ENCODE data around the gene KLHL30. TPM values are rescaled to one million over a fixed set of nuclear protein-coding genes. Genes with fewer than 3 reads are reported as not detected.

The KLHL30 gene
- total RNA-seq, 1 donor from 2014 or later, result 0.26 TPM

DNA sequence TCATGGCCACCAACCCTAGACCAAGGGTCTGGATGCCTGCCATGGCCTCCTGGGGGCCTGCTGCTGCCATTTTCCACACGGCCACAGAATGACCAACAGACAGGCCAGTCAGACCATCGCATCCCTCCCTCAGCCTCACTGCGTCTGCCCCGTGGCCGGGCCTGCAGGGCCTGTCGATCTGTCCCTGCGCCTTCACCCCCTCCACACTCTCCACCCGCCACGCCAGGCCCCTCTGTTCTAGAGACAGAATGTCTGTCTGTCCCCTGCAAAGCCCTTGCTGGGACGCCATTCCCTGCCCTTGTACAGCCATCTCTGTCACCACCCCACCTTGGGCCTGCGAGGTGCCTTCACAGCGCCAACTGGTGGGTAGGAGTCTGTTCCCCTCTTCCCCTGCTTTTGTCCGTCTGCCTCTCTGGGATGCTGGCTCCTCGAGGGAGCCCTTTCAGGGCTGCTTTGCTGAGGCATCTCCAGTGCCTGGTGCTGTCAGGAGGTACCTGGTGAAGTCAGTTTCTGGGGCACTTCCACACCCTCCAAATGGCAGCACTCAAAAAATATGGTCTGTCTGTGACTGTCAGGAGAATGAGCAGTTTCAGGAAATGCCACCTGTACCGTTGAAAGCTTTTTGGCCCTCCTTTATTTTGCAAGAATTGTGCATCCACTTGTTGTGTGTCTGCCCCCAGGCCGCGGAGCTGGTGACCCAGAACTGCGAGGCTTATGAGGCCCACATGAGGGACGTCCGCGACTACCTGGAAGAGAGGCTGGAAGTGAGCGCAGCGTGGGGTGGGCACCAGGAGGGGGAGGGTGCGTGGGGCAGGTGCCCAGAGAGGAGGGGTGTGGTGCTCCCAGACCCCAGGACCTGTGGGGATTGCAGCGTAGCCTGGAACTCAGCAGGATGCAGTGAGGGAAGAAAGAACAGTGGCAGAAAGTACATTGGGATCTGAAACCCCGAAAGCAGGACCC lies 45.0 kb upstream of the KLHL30 start:
- DNase-seq (ENCODE audit: low read depth) (no peak), FAIRE-seq (no peak)
- Histone ChIP-seq H3K4me3 (ENCODE audit: low read depth, low read length) (no peak overlapping the region), H3K36me3 (ENCODE audit: control insufficient read depth, insufficient read depth, low read length) (no peaks in the 10 kb centered on the region), H3K27me3 (ENCODE audit: control insufficient read depth, insufficient read depth, low read length) (no peaks in the 10 kb centered on the region)
- TF ChIP-seq, protein P1, sequence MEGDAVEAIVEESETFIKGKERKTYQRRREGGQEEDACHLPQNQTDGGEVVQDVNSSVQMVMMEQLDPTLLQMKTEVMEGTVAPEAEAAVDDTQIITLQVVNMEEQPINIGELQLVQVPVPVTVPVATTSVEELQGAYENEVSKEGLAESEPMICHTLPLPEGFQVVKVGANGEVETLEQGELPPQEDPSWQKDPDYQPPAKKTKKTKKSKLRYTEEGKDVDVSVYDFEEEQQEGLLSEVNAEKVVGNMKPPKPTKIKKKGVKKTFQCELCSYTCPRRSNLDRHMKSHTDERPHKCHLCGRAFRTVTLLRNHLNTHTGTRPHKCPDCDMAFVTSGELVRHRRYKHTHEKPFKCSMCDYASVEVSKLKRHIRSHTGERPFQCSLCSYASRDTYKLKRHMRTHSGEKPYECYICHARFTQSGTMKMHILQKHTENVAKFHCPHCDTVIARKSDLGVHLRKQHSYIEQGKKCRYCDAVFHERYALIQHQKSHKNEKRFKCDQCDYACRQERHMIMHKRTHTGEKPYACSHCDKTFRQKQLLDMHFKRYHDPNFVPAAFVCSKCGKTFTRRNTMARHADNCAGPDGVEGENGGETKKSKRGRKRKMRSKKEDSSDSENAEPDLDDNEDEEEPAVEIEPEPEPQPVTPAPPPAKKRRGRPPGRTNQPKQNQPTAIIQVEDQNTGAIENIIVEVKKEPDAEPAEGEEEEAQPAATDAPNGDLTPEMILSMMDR (IDR thresholded peaks at IDR 0.05; ENCODE audit: insufficient read depth, low read length, severe bottlenecking), result no peak

GRCh38 chr2:238094438-238095022 lies 43.9 kb upstream of the KLHL30 start:
- FAIRE-seq, result no peak
- TF ChIP-seq, protein P1 (IDR thresholded peaks at IDR 0.05; ENCODE audit: insufficient read depth, low read length, severe bottlenecking), result no peak
- no peaks in the 10 kb centered on the region for H3K36me3 ChIP-seq (ENCODE audit: control insufficient read depth, insufficient read depth, low read length)
- H3K27me3 ChIP-seq (ENCODE audit: control insufficient read depth, insufficient read depth, low read length), result no peaks in the 10 kb centered on the region
- no peak for DNase-seq (ENCODE audit: low read depth)
- no peak overlapping the region for H3K4me3 ChIP-seq (ENCODE audit: low read depth, low read length)

- TF ChIP-seq, protein P1 (IDR thresholded peaks at IDR 0.05; ENCODE audit: insufficient read depth, low read length, severe bottlenecking), result no peak
- FAIRE-seq, result no peak
These were observed 43.3 kb upstream of the KLHL30 start for GRCh38 chr2:238095143-238095542.

DNA sequence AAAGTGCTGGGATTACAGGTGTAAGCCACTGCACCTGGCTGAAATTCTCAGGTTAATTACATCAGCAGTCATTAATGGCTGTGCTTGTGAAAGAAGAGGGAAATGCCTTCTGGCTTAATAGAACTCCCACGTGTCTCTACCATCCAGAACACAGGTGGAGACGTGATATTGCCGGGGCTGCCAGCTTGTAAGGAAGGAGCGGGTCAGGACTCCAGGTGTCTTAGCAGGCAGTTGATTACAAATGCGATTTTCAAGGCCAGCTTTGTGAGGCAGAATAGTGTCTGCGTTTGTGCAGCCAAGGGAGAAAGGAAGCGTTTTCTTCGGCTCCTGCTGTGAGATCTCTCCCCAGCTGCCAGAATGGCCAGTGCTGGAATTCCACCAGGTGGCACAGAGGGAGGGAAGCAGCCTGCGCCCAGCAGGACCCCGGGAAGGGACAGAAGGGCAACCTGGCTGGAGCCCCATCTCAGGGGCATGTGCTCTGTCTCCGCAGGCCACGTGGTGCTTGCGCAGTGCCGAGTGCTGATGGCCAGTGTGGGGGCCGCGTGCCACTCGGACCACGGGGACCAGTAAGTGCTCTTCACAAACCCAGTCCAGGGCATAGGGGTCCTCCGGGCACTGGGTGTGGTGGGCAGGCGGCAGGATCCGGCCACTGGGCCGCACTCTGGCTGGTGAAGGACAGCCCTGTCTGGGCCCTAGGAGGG lies 42.0 kb upstream of the KLHL30 start:
- FAIRE-seq (peak; percentile 66), DNase-seq (ENCODE audit: low read depth) (peak; percentile 15)
- Histone ChIP-seq H3K4me3 (ENCODE audit: low read depth, low read length) (no peak overlapping the region), H3K27me3 (ENCODE audit: control insufficient read depth, insufficient read depth, low read length) (no peaks in the 10 kb centered on the region), H3K36me3 (ENCODE audit: control insufficient read depth, insufficient read depth, low read length) (no peaks in the 10 kb centered on the region)
- TF ChIP-seq, protein P1 (IDR thresholded peaks at IDR 0.05; ENCODE audit: insufficient read depth, low read length, severe bottlenecking), result no peak

More at GRCh38 chr2:238095143-238095542, 43.3 kb upstream of the KLHL30 start:
- H3K27me3 ChIP-seq (ENCODE audit: control insufficient read depth, insufficient read depth, low read length), result no peaks in the 10 kb centered on the region
- DNase-seq (ENCODE audit: low read depth), result no peak
- no peaks in the 10 kb centered on the region for H3K36me3 ChIP-seq (ENCODE audit: control insufficient read depth, insufficient read depth, low read length)
- no peak overlapping the region for H3K4me3 ChIP-seq (ENCODE audit: low read depth, low read length)

DNA sequence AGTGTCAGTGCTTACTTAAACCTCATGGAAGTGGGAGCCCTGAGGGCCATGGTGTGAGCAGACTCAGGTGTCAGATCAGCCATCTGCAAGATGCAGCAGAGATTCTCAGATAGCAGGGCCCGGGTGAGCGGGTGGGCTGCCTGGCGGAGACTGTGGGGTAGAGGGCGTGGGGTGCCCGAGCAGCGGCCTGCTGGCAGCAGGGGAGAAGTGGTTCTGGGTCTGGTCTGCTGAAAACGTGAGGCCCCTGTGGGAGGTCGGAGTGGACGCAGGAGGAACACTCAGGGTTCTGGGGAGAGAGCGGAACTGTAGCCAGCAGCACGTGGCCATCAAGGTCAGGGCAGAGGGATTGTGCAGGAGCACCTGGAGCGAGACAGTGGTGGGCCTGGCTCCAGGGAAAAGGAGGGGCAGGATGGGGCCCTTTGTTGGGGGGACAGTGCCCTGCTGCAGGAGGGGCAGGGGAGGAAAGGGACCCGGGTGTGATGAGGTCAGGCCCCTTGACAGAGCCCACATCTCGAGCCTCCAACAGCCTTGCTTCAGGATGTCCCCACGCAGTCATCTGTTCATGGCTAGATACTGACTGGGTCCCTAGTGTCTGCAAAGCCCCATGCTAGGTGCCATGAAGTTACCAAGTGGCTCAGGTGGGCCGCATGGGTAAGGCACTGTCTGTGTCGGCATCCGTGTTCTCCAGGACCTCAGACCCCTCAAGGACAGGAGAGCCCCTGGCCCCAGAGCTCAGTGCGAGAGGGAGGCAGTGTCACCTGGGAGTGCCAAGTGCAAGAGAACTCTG lies 41.1 kb upstream of the KLHL30 start:
- Histone ChIP-seq H3K4me3 (ENCODE audit: low read depth, low read length) (no peak overlapping the region), H3K36me3 (ENCODE audit: control insufficient read depth, insufficient read depth, low read length) (no peaks in the 10 kb centered on the region), H3K27me3 (ENCODE audit: control insufficient read depth, insufficient read depth, low read length) (no peaks in the 10 kb centered on the region)
- TF ChIP-seq, protein P1 (IDR thresholded peaks at IDR 0.05; ENCODE audit: insufficient read depth, low read length, severe bottlenecking), result no peak
- DNase-seq (ENCODE audit: low read depth) (no peak), FAIRE-seq (no peak)
